MCF 10A (cell line): ENCODE measurements around the gene TSEN54. TPM values are rescaled to one million over a fixed set of nuclear protein-coding genes. Genes with fewer than 3 reads are reported as not detected.

Source experiments
- BruUV-seq: library from RNA; stranded (reverse); fragments of 400-500 nt; replicated peaks from 2 replicates; lab custom pipeline; 2021; lab: Mats Ljungman, UMichigan
- CTCF ChIA-PET: fragments of 300-600 bp; sonication (Branson Sonifier 250); formaldehyde crosslinking; extraction: SDS; loops from one replicate; lab custom pipeline; 2021; ENCODE audit warnings: antibody characterized with exemption, inconsistent platforms; lab: Yijun Ruan, JAX
- POLR2A ChIA-PET: fragments of 300-600, 350-650 bp; sonication (Branson Sonifier 250); formaldehyde crosslinking; extraction: SDS; loops from one replicate; lab custom pipeline; 2020; ENCODE audit warnings: antibody characterized with exemption, inconsistent platforms; lab: Yijun Ruan, JAX
- DNase-seq: peaks from one replicate; pipeline ENCODE4 v3.0.0-alpha.2; 2018; ENCODE audit not compliant: unreplicated experiment
- H3K27ac Mint-ChIP-seq: one replicate; pipeline ENCODE4 v1.8.0; 2022; ENCODE audit warnings: mild to moderate bottlenecking, low read depth, mixed read lengths; ENCODE audit not compliant: unreplicated experiment
- H3K27me3 Mint-ChIP-seq: one replicate; pipeline ENCODE4 v1.8.0; 2022; ENCODE audit warnings: mixed read lengths; ENCODE audit not compliant: insufficient read depth, unreplicated experiment
- H3K36me3 Mint-ChIP-seq: one replicate; pipeline ENCODE4 v1.8.0; 2022; ENCODE audit warnings: mild to moderate bottlenecking, moderate library complexity, mixed read lengths; ENCODE audit not compliant: insufficient read depth, unreplicated experiment
- H3K4me1 Mint-ChIP-seq: one replicate; pipeline ENCODE4 v1.8.0; 2022; ENCODE audit warnings: mixed read lengths; ENCODE audit not compliant: insufficient read depth, unreplicated experiment
- H3K4me3 Mint-ChIP-seq: one replicate; pipeline ENCODE4 v1.8.0; 2022; ENCODE audit warnings: mild to moderate bottlenecking, moderate library complexity, mixed read lengths; ENCODE audit not compliant: unreplicated experiment
- H3K9me3 Mint-ChIP-seq: one replicate; pipeline ENCODE4 v1.8.0; 2022; ENCODE audit warnings: mixed read lengths; ENCODE audit not compliant: unreplicated experiment
- intact Hi-C: fragments of 100-400 bp; cut with micrococcal nuclease; formaldehyde crosslinking; loops from 2 replicates; pipeline ENCODE4 v1.14.1; 2022
- total RNA-seq: library from RNA; stranded (reverse); gene quantifications from 2 replicates; pipeline ENCODE4 v1.2.3, GENCODE V29; 2022
- TF ChIP-seq, protein P1 (sequence below): fragments of 200-600 bp; IDR thresholded peaks from one replicate; pipeline ENCODE4 v1.8.0; 2022; ENCODE audit warnings: antibody characterized with exemption, mild to moderate bottlenecking; ENCODE audit not compliant: unreplicated experiment

TSEN54 gene
- total RNA-seq, 1 experiment from 2014 or later, result 13.3 TPM

GRCh38 chr17:75548813-75549212 is 32.5 kb downstream of the TSEN54 start:
- Mint-ChIP-seq H3K36me3 (peaks cover 4% of the 10 kb centered on the region), H3K4me1 (no peaks in the 10 kb centered on the region)
- intact Hi-C loops, result no loop called here

GRCh38 chr17:75549246-75550138 is 33.2 kb downstream of the TSEN54 start:
- BruUV-seq, result no TSS peak
- Mint-ChIP-seq H3K27ac (no peak overlapping the region), H3K27me3 (no peaks in the 10 kb centered on the region), H3K9me3 (no peaks in the 10 kb centered on the region), H3K4me3 (no peak overlapping the region), H3K4me1 (no peaks in the 10 kb centered on the region), H3K36me3 (peaks cover 4% of the 10 kb centered on the region)
- TF ChIP-seq, protein P1, sequence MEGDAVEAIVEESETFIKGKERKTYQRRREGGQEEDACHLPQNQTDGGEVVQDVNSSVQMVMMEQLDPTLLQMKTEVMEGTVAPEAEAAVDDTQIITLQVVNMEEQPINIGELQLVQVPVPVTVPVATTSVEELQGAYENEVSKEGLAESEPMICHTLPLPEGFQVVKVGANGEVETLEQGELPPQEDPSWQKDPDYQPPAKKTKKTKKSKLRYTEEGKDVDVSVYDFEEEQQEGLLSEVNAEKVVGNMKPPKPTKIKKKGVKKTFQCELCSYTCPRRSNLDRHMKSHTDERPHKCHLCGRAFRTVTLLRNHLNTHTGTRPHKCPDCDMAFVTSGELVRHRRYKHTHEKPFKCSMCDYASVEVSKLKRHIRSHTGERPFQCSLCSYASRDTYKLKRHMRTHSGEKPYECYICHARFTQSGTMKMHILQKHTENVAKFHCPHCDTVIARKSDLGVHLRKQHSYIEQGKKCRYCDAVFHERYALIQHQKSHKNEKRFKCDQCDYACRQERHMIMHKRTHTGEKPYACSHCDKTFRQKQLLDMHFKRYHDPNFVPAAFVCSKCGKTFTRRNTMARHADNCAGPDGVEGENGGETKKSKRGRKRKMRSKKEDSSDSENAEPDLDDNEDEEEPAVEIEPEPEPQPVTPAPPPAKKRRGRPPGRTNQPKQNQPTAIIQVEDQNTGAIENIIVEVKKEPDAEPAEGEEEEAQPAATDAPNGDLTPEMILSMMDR, result no peak
- DNase-seq, result peak; percentile 68
- POLR2A ChIA-PET, result interaction anchor here (0.7 to 1.8 kb wide), 7 partner anchors 14 to 288 kb away, joined by 3 to 5 read pairs (median 4); partner anchors contain the start of genes GGA3, MRPS7, RECQL5 and SAP30BP
- intact Hi-C loops, result no loop called here
- CTCF ChIA-PET, result interaction anchor here (1.1 kb wide), 1 partner anchor 33 kb away, joined by 4 read pairs; the partner anchor contains the start of gene TSEN54

More at GRCh38 chr17:75548813-75549212, 32.5 kb downstream of the TSEN54 start:
- no peak for DNase-seq
- Mint-ChIP-seq H3K27ac (no peak overlapping the region), H3K27me3 (no peaks in the 10 kb centered on the region), H3K9me3 (no peaks in the 10 kb centered on the region), H3K4me3 (no peak overlapping the region)
- ChIA-PET CTCF (interaction anchor here (1.0 to 1.1 kb wide), 2 partner anchors 32 to 84 kb away, joined by 4 read pairs; partner anchors contain the start of genes SMIM5 and TSEN54), POLR2A (interaction anchor here (0.7 to 1.8 kb wide), 7 partner anchors 13 to 118 kb away, joined by 3 to 5 read pairs (median 4); partner anchors contain the start of genes RECQL5, SAP30BP, SMIM5 and TSEN54)
- no TSS peak for BruUV-seq
- TF ChIP-seq, protein P1, result no peak

- Mint-ChIP-seq H3K27me3 (no peaks in the 10 kb centered on the region), H3K4me3 (no peak overlapping the region), H3K9me3 (no peaks in the 10 kb centered on the region), H3K27ac (no peak overlapping the region), H3K36me3 (peaks cover 4% of the 10 kb centered on the region), H3K4me1 (no peaks in the 10 kb centered on the region)
- ChIA-PET CTCF (interaction anchor here (0.7 kb wide), 1 partner anchor 77 kb away, joined by 3 read pairs; no protein-coding TSS in a partner anchor), POLR2A (interaction anchor here (1.2 to 1.8 kb wide), 2 partner anchors 117 to 288 kb away, joined by 4 read pairs; partner anchors contain the start of genes GGA3, MRPS7, RECQL5 and SAP30BP)
- intact Hi-C loops, result no loop called here
- no peak for DNase-seq
- no TSS peak for BruUV-seq
- TF ChIP-seq, protein P1, result no peak
Measured at GRCh38 chr17:75550139-75550465, 33.8 kb downstream of the TSEN54 start.

GRCh38 chr17:75551266-75551665 is 34.9 kb downstream of the TSEN54 start:
- intact Hi-C loops, result no loop called here
- Mint-ChIP-seq H3K9me3 (no peaks in the 10 kb centered on the region), H3K27ac (no peak overlapping the region), H3K4me1 (no peaks in the 10 kb centered on the region), H3K4me3 (no peak overlapping the region), H3K27me3 (no peaks in the 10 kb centered on the region), H3K36me3 (peaks cover 4% of the 10 kb centered on the region)
- ChIA-PET POLR2A (interaction anchor here (1.7 kb wide), 1 partner anchor 19 kb away, joined by 5 read pairs; no protein-coding TSS in a partner anchor), CTCF (interaction anchor here (0.6 to 1.0 kb wide), 5 partner anchors 26 to 462 kb away, joined by 3 to 4 read pairs (median 3); partner anchors contain the start of gene SMIM5)
- TF ChIP-seq, protein P1, result no peak
- no peak for DNase-seq
- no TSS peak for BruUV-seq
